CD14-positive monocyte (primary cell): ENCODE results near the gene INMT. TPM values are rescaled to one million over a fixed set of nuclear protein-coding genes. Genes with fewer than 3 reads are reported as not detected.

Experiments
- DNase-seq, 3 donors: peaks; one replicate each; pipeline ENCODE4 v3.0.0-alpha.2; 2011 to 2022
- H2AFZ ChIP-seq: 2 replicates; pipeline ENCODE4 v1.6.0; 2012; ENCODE audit warnings: mild to moderate bottlenecking, low read depth, low read length, inconsistent platforms; ENCODE audit not compliant: insufficient read depth, poor library complexity, severe bottlenecking
- H3K27ac ChIP-seq, 2 donors: 1 replicate in 1 of 2; 2 replicates in 1 of 2; pipeline ENCODE4 v1.5.1; 2012 to 2013; ENCODE audit warnings: low read length in 2 of 2, control low read depth in 1 of 2, inconsistent platforms in 1 of 2, low read depth in 1 of 2, mild to moderate bottlenecking in 1 of 2
- H3K27me3 ChIP-seq, 2 donors: one replicate each; pipeline versions ENCODE4 v1.6.0 to v1.6.1; 2011 to 2013; ENCODE audit warnings: low read length in 2 of 2; ENCODE audit not compliant: control insufficient read depth in 2 of 2, insufficient read depth in 2 of 2
- H3K36me3 ChIP-seq, 2 donors: replicated peaks in 1 of 2; 1 replicate in 1 of 2; 2 replicates in 1 of 2; pipeline versions ENCODE4 v1.5.1 to v1.6.1; 2012 to 2013; ENCODE audit warnings: low read length in 2 of 2, control low read depth in 1 of 2, inconsistent platforms in 1 of 2, mild to moderate bottlenecking in 1 of 2; ENCODE audit not compliant: insufficient read depth in 2 of 2, control insufficient read depth in 1 of 2
- H3K4me1 ChIP-seq, 2 donors: 1 replicate in 1 of 2; 2 replicates in 1 of 2; pipeline versions ENCODE4 v1.5.1 to v1.6.1; 2012 to 2013; ENCODE audit warnings: low read length in 2 of 2, control low read depth in 1 of 2, inconsistent platforms in 1 of 2, mild to moderate bottlenecking in 1 of 2, moderate library complexity in 1 of 2; ENCODE audit not compliant: insufficient read depth in 2 of 2, control insufficient read depth in 1 of 2
- H3K4me2 ChIP-seq: replicated peaks from 2 replicates; pipeline ENCODE3; 2012; ENCODE audit warnings: low read length, moderate library complexity, mild to moderate bottlenecking; ENCODE audit not compliant: poor library complexity, severe bottlenecking; ENCODE audit errors: extremely low read depth
- H3K4me3 ChIP-seq, 3 experiments: fragments of 200-600 bp in 1 of 3; sonication (generic) in 1 of 3; replicated peaks in 1 of 3; 1 replicate in 2 of 3; 2 replicates in 1 of 3; pipeline ENCODE4 v1.5.1; 2011 to 2013; ENCODE audit warnings: low read length in 3 of 3, mild to moderate bottlenecking in 3 of 3, control low read depth in 2 of 3, low read depth in 2 of 3, inconsistent platforms in 1 of 3, moderate library complexity in 1 of 3
- H3K79me2 ChIP-seq: 2 replicates; pipeline ENCODE4 v1.6.0; 2012; ENCODE audit warnings: mild to moderate bottlenecking, control low read depth, inconsistent platforms, low read length, moderate library complexity; ENCODE audit not compliant: insufficient read depth
- H3K9ac ChIP-seq: 2 replicates; pipeline ENCODE4 v1.6.0; 2017; ENCODE audit warnings: low read length, mild to moderate bottlenecking; ENCODE audit not compliant: insufficient read depth, poor library complexity, severe bottlenecking
- H3K9me3 ChIP-seq, 2 donors: replicated peaks in 1 of 2; 1 replicate in 1 of 2; 2 replicates in 1 of 2; pipeline versions ENCODE4 v1.5.1 to v1.6.1; 2012 to 2013; ENCODE audit warnings: low read length in 2 of 2, control low read depth in 1 of 2; ENCODE audit not compliant: control insufficient read depth in 1 of 2, insufficient read depth in 1 of 2
- H4K20me1 ChIP-seq: 2 replicates; pipeline ENCODE4 v1.6.0; 2012; ENCODE audit warnings: mild to moderate bottlenecking, low read length, control low read depth, moderate library complexity; ENCODE audit not compliant: insufficient read depth
- H3K27ac Mint-ChIP-seq, 7 donors: one replicate each; pipeline ENCODE4 v1.8.0; 2020; ENCODE audit warnings: mild to moderate bottlenecking in 7 of 7, mixed read lengths in 7 of 7, moderate library complexity in 6 of 7, inconsistent platforms in 2 of 7
- H3K27me3 Mint-ChIP-seq, 3 donors: one replicate each; pipeline ENCODE4 v1.8.0; 2021 to 2022; ENCODE audit warnings: low read depth in 3 of 3, mild to moderate bottlenecking in 3 of 3, mixed read lengths in 3 of 3, moderate library complexity in 3 of 3, inconsistent platforms in 1 of 3
- H3K36me3 Mint-ChIP-seq, 2 donors: one replicate each; pipeline ENCODE4 v1.8.0; 2020; ENCODE audit warnings: mixed read lengths in 2 of 2, inconsistent platforms in 1 of 2, mild to moderate bottlenecking in 1 of 2
- H3K4me1 Mint-ChIP-seq: one replicate; pipeline ENCODE4 v1.8.0; 2020; ENCODE audit warnings: mild to moderate bottlenecking, mixed read lengths
- H3K4me3 Mint-ChIP-seq, 2 donors: one replicate each; pipeline ENCODE4 v1.8.0; 2020; ENCODE audit warnings: mild to moderate bottlenecking in 2 of 2, mixed read lengths in 2 of 2, moderate library complexity in 1 of 2
- H3K9me3 Mint-ChIP-seq, 7 donors: one replicate each; pipeline ENCODE4 v1.8.0; 2020 to 2022; ENCODE audit warnings: mixed read lengths in 7 of 7, mild to moderate bottlenecking in 6 of 7, moderate library complexity in 6 of 7, inconsistent platforms in 2 of 7
- CTCF ChIP-seq: fragments of 200-600 bp; IDR thresholded peaks from one replicate; pipeline ENCODE4 v1.8.0; 2022; ENCODE audit warnings: antibody characterized with exemption, mild to moderate bottlenecking
- WGBS: methylation state at CpG from one replicate; pipeline ENCODE4 v1.1.5; 2013; ENCODE audit warnings: missing lambda C conversion rate; ENCODE audit not compliant: insufficient coverage; 5-methylcytosine and 5-hydroxymethylcytosine counted together
- intact Hi-C, 2 donors: fragments of 100-400 bp; cut with micrococcal nuclease; formaldehyde crosslinking; loops; one replicate each; pipeline versions ENCODE4 v1.15.0 to v1.15.1; 2023
- polyA plus RNA-seq, 3 donors: library from polyadenylated mRNA; depleted of rRNA in 1 of 3; unstranded in 2 of 3; stranded (reverse) in 1 of 3; fragments of 300-500 nt in 2 of 3; fragments of >200 nt in 1 of 3; fragmentation: Illumina TruSeq in 2 of 3; gene quantifications; 1 replicate in 2 of 3; 2 replicates in 1 of 3; pipeline ENCODE4 v1.2.3, GENCODE V29; 2012 to 2021

The INMT gene
- polyA plus RNA-seq, 3 donors, result not detected

DNA sequence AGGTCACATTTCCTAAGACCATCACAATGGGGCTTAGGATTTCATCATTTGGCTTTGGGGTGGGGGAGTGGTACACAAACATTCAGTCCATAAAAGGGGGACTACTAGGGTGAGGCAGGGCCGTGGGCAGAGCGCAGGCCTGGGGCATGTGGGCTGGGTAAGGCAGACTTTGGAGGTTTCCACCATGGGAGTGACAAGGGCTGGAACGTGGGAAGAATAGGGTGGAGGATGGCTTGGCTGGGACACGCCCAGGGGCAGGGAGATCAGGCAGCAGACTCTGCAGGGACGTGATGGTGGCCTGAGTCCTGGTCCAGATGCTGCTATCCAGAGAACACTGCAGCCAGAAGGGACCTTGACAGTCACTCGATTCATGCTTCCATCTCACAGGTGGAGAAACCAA is 45.0 kb upstream of the INMT start:
- Mint-ChIP-seq H3K9me3 (peaks cover 0 to 1% (median 0%) of the 10 kb centered on the region in 7 donors), H3K4me1 (no peaks in the 10 kb centered on the region), H3K27me3 (peaks cover 0 to 4% (median 0%) of the 10 kb centered on the region in 3 donors), H3K4me3 (no peak overlapping the region), H3K36me3 (no peaks in the 10 kb centered on the region), H3K27ac (peak overlapping the region in 1 of 7 donors; percentile 72)
- H3K9ac ChIP-seq, result no peak overlapping the region
- H3K9me3 ChIP-seq, result no peaks in the 10 kb centered on the region
- H3K79me2 ChIP-seq, result no peaks in the 10 kb centered on the region
- H3K4me2 ChIP-seq, result no peak overlapping the region
- no peak for TF ChIP-seq CTCF
- 96% methylated on average over 6 of the region's 6 CpGs for WGBS
- intact Hi-C loops, result no loop called here
- H3K27me3 ChIP-seq, result no peaks in the 10 kb centered on the region
- H3K4me1 ChIP-seq, result no peaks in the 10 kb centered on the region
- H3K27ac ChIP-seq, result no peak overlapping the region
- no peaks in the 10 kb centered on the region for H3K36me3 ChIP-seq
- H4K20me1 ChIP-seq, result no peaks in the 10 kb centered on the region
- no peak for DNase-seq
- H2AFZ ChIP-seq, result no peak overlapping the region
- no peak overlapping the region for H3K4me3 ChIP-seq

- Histone ChIP-seq H3K4me2 (no peak overlapping the region), H3K4me3 (no peak overlapping the region), H3K4me1 (no peaks in the 10 kb centered on the region), H3K27ac (no peak overlapping the region), H3K36me3 (no peaks in the 10 kb centered on the region), H3K9me3 (no peaks in the 10 kb centered on the region), H3K79me2 (no peaks in the 10 kb centered on the region), H3K9ac (no peak overlapping the region), H4K20me1 (no peaks in the 10 kb centered on the region), H3K27me3 (no peaks in the 10 kb centered on the region), H2AFZ (no peak overlapping the region)
- Mint-ChIP-seq H3K4me1 (no peaks in the 10 kb centered on the region), H3K27ac (no peak overlapping the region), H3K4me3 (no peak overlapping the region), H3K36me3 (no peaks in the 10 kb centered on the region), H3K27me3 (peaks cover 0 to 4% (median 0%) of the 10 kb centered on the region in 3 donors), H3K9me3 (peaks cover 0 to 1% (median 0%) of the 10 kb centered on the region in 7 donors)
- TF ChIP-seq CTCF, result no peak
- intact Hi-C loops, result no loop called here
- WGBS, result 91% methylated on average over 11 of the region's 16 CpGs
- no peak for DNase-seq
Measured at GRCh38 chr7:30707391-30708357, 44.3 kb upstream of the INMT start.
